Astrocyte of the cerebellum (primary cell): Measurements from ENCODE around the gene HLA-C.

Experiments
- DNase-seq: peaks from one replicate; pipeline ENCODE4 v3.0.0-alpha.2; 2011; ENCODE audit warnings: low read depth
- H3K4me3 ChIP-seq: 2 replicates; pipeline ENCODE4 v1.5.1; 2011; ENCODE audit warnings: mild to moderate bottlenecking, low read depth, low read length, moderate library complexity
- in situ Hi-C: cut with HindIII; loops from 2 replicates; pipeline ENCODE4 v1.10.0; 2017; ENCODE audit warnings: low sequenced_read_pairs
- TF ChIP-seq, protein P1 (sequence below): IDR thresholded peaks from 2 replicates; pipeline ENCODE4 v1.5.1; 2012; ENCODE audit warnings: low read length, low read depth, moderate library complexity, mild to moderate bottlenecking; ENCODE audit errors: missing control alignments

HLA-C gene

DNA sequence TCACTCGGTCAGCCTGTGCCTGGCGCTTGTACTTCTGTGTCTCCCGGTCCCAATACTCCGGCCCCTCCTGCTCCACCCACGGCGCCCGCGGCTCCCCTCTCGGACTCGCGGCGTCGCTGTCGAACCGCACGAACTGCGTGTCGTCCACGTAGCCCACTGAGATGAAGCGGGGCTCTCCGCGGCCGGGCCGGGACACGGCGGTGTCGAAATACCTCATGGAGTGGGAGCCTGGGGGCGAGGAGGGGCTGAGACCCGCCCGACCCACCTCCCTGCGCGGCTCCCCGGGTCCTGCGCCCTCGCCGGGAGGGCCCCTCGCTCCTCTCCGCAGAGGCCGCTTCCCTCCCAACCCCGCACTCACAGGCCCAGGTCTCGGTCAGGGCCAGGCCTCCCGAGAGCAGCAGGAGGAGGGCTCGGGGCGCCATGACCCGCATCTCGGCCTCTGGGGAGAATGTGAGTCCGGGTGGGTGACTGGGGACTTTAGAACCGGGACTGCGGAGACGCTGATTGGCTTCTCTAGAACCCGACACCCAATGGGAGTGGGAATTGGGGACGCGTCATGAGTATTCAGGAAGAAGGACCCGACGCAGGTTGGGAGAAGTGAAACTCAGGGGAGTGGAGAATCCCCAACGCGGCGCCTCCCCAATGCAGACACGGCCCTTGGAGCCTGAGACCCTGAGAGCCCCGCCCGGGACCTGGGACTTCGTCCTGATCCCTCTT is at the start of gene HLA-C:
TSS of gene HLA-C (minus strand) at position 452 of the 717 bp plus-strand sequence. CDS start at position 431, 21 bp downstream.
- peak within 1 kb of the TSS; percentile 73 for H3K4me3 ChIP-seq
- peak; percentile 86 for DNase-seq
- in situ Hi-C loops = no loop called here
- TF ChIP-seq, protein P1, sequence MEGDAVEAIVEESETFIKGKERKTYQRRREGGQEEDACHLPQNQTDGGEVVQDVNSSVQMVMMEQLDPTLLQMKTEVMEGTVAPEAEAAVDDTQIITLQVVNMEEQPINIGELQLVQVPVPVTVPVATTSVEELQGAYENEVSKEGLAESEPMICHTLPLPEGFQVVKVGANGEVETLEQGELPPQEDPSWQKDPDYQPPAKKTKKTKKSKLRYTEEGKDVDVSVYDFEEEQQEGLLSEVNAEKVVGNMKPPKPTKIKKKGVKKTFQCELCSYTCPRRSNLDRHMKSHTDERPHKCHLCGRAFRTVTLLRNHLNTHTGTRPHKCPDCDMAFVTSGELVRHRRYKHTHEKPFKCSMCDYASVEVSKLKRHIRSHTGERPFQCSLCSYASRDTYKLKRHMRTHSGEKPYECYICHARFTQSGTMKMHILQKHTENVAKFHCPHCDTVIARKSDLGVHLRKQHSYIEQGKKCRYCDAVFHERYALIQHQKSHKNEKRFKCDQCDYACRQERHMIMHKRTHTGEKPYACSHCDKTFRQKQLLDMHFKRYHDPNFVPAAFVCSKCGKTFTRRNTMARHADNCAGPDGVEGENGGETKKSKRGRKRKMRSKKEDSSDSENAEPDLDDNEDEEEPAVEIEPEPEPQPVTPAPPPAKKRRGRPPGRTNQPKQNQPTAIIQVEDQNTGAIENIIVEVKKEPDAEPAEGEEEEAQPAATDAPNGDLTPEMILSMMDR = peak; percentile 9

DNA sequence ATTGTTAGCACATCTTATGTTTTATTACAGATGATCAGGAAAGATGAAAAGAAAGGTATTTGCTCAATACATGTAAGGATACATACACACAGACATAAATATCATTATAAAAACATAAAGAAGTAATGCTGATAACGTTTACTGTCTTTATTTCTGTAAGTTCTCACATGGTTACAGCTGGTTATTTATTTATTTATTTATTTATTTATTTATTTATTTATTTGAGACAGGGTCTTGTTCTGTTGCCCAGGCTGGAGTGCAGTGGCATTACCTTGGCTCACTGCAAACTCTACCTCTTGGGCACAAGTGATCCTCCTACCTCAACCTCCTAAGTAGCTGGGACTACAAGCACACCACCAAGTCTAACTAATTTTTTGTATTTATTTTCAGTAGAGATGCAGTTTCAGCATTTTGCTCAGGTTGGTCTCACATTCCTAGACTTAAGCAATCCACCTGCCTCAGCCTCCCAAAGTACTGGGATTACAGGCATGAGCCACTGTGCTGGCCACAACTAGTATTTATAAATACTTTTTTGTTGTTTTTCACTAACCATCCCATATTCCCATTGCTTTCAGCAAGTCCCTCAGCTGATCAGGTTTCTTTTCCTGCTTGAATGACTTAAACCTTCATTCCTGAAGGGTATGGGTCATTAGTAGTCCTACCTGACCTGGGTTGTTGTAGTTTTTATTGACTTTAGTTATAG is 49.3 kb upstream of the HLA-C start:
- TF ChIP-seq, protein P1 = no peak
- in situ Hi-C loops = no loop called here
- H3K4me3 ChIP-seq = no peak overlapping the region
- no peak for DNase-seq

DNA sequence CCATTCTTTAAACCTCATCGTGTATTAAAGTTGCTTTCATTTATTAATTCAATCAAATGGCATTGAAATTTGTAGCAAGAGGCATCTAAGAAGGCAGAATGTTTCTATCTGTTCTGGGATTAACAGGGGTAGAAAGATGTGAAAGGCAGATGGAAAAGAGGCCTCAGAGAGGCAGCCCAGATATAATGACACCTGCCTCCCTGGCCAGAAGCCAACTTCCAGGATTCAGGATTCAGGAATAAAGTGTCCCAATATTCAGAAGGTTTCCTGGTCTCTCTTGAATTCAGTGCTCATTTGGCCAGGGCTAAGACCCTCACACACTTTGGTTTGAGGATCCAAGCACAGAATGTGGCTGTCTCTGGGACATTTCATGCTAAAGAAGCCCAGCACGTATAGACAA is 45.1 kb upstream of the HLA-C start:
- no peak overlapping the region for H3K4me3 ChIP-seq
- in situ Hi-C loops = no loop called here
- DNase-seq = no peak
- TF ChIP-seq, protein P1 = no peak

DNA sequence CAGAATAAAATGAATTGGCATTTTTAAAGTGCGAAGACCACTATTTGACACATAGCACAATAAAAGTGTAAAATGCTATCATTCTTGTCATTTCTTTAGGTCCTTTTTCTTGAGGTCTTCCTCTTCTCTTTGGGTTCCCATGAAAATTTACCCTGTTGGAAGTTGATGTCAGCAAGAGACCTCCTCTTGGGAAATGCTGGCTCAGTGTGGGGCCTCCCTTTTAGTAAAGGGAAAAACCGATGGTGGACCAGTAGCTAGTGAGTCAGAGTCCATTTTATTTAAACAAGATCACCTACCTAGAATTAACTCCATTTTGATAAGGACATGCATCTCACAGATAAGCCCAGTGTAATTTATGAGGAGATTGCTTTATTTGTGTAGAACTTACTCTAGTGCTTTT is 37.7 kb upstream of the HLA-C start:
- no peak overlapping the region for H3K4me3 ChIP-seq
- TF ChIP-seq, protein P1 = no peak
- in situ Hi-C loops = no loop called here

DNA sequence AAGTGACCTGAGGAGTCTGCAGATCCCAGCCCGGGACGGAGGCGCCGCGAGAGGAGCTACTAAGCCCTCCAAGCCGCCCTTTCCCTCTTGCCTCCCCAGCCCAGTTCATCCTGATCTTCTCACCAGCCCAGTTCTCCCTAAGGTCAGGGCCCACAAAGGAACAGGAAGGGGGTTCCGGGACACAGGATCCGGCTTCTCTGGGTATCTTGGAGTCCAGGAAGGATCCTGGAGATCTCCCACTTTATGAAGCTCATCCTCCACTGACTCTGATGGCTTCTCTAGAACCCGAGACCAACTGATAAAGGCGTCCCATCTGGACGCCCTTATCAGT is 36.9 kb upstream of the HLA-C start:
- in situ Hi-C loops = no loop called here
- TF ChIP-seq, protein P1 = no peak
- no peak overlapping the region for H3K4me3 ChIP-seq
- no peak for DNase-seq

More for the DNA sequence above, 37.7 kb upstream of the HLA-C start:
- no peak for DNase-seq

DNA sequence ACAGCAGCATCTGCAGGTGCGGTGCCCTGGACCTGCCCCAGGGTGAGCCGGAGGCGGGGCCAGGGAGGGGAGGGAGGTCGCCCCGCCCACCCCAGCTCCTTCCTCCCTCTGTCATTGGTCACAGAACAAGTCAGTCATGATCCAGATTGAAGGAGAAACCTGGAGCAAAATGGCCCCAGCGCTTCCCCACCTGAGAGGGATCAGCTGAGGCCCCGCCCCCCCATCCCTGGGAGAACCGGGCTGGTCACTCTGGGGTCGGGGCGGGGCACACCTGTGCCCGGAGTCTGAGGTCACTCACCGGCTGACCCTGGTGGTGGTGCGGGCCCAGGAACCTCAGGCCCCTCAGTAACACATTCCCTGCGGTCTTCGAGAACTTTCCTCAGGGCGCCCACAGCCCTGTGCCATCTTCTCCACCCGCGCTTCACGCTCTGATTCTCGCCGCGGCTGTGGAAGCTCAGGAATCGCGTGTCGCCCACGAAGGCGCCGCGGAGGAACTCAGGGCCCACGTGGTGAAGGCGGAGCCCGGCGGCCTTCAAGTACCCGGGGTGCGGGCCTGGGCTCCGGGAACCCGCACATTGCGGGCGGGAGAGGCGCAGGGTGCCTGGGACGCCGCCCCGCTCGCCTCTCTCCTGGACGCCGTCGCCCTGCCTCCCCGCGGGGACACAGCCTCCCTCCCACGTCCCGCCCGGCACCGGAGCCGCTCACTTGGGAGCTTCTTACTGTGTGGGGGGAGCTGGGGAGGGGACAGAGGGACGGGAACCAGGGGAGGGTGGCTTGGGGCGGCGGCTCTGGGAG is 36.4 kb upstream of the HLA-C start:
- in situ Hi-C loops = no loop called here
- TF ChIP-seq, protein P1 = no peak
- no peak overlapping the region for H3K4me3 ChIP-seq
- no peak for DNase-seq
